ENCODE data around the gene DNAH3.

Gene DNAH3

GRCh38 chr16:21026846-21027245, 123.8 kb downstream of the DNAH3 start:
- TF ChIP-seq, protein P1, sequence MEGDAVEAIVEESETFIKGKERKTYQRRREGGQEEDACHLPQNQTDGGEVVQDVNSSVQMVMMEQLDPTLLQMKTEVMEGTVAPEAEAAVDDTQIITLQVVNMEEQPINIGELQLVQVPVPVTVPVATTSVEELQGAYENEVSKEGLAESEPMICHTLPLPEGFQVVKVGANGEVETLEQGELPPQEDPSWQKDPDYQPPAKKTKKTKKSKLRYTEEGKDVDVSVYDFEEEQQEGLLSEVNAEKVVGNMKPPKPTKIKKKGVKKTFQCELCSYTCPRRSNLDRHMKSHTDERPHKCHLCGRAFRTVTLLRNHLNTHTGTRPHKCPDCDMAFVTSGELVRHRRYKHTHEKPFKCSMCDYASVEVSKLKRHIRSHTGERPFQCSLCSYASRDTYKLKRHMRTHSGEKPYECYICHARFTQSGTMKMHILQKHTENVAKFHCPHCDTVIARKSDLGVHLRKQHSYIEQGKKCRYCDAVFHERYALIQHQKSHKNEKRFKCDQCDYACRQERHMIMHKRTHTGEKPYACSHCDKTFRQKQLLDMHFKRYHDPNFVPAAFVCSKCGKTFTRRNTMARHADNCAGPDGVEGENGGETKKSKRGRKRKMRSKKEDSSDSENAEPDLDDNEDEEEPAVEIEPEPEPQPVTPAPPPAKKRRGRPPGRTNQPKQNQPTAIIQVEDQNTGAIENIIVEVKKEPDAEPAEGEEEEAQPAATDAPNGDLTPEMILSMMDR (IDR thresholded peaks at IDR 0.05; ENCODE audit: control insufficient read depth, extremely low read depth, insufficient read depth): no peak
- no peak for DNase-seq (ENCODE audit: low read depth)
- H3K4me3 ChIP-seq (ENCODE audit: low read depth, low read length): no peak overlapping the region

DNA sequence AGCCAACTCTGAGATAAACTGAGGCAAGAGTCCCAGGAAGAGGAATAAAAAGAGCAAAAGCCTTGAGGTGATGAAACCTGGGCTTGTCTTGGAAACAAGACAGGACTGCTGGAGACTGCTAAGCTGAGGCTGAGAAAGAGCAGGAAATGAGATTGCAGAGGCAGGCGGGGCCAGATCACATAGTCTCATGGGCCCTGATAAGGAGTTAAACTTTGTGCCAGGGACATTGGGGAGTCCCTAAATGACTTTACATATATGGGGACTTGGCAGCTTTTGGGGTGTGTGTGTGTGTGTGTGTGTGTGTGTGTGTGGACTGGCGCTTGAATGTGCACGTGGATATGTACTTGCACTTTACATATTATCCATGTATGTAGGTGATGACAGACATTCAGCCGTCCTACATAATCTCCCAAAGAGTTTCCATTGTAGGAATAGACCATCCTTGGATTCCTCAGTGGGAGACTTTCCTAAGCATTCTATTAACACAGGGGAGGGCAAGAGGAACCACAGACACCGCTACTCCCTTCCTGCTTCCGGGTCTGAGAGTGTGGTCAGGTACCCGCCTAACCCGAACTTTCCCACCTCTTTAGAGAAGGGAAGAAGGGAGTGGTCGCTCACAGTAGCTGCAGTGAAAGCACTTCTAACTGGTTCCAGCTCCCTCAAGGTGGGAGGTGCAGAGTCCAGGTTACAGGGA, 127.0 kb downstream of the DNAH3 start:
- no peak for DNase-seq (ENCODE audit: low read depth)
- TF ChIP-seq, protein P1 (IDR thresholded peaks at IDR 0.05; ENCODE audit: control insufficient read depth, extremely low read depth, insufficient read depth): no peak
- no peak overlapping the region for H3K4me3 ChIP-seq (ENCODE audit: low read depth, low read length)

DNA sequence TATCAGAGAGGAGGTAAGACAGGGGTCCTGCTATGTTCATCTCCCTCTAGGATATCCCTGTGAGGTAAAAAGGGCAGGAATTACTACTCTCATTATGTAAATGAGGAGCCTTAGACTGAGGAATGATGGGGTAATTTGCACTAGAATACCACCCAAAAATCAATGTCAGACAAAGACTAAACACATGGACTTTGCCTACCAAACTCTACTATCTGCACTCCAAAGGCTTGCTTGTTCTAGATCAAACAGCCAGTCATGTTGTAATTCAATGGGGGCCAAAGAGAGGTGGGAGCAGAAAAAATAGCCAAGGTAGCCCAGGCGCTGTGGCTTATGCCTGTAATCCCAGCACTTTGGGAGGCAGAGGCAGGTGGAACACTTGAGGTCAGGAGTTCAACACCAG, 129.3 kb downstream of the DNAH3 start:
- no peak overlapping the region for H3K4me3 ChIP-seq (ENCODE audit: low read depth, low read length)
- DNase-seq (ENCODE audit: low read depth): no peak
- TF ChIP-seq, protein P1 (IDR thresholded peaks at IDR 0.05; ENCODE audit: control insufficient read depth, extremely low read depth, insufficient read depth): no peak

GRCh38 chr16:21009815-21010214, 140.8 kb downstream of the DNAH3 start:
- TF ChIP-seq, protein P1 (IDR thresholded peaks at IDR 0.05; ENCODE audit: control insufficient read depth, extremely low read depth, insufficient read depth): no peak
- DNase-seq (ENCODE audit: low read depth): no peak
- H3K4me3 ChIP-seq (ENCODE audit: low read depth, low read length): no peak overlapping the region

DNA sequence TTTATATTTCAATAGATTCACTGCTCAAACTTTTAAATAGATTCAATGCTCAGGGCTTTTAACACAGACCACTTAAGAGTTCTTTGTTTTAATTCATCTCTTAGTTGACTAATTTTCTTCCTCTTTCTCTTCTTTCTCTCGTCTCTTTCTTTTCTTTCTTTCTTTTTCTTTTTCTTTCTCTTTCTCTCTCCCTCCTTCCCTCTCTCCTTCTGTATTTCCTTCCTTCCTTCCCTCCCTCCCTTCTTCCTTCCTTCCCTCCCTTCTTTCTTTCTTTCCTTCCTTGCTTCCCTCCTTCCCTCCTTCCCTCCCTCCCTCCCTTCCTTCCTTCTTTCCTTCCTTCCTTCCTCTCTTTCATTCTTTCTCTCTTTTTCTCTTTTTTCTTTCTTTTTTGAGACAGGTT, 145.6 kb downstream of the DNAH3 start:
- H3K4me3 ChIP-seq (ENCODE audit: low read depth, low read length): no peak overlapping the region
- no peak for DNase-seq (ENCODE audit: low read depth)
- TF ChIP-seq, protein P1 (IDR thresholded peaks at IDR 0.05; ENCODE audit: control insufficient read depth, extremely low read depth, insufficient read depth): no peak

- no peak overlapping the region for H3K4me3 ChIP-seq (ENCODE audit: low read depth, low read length)
- TF ChIP-seq, protein P1 (IDR thresholded peaks at IDR 0.05; ENCODE audit: control insufficient read depth, extremely low read depth, insufficient read depth): peak; percentile 34; the same call in 1 of the 2 replicates
- no peak for DNase-seq (ENCODE audit: low read depth)
Observed at GRCh38 chr16:21001262-21001661, 149.4 kb downstream of the DNAH3 start.

GRCh38 chr16:20997147-20997546, 153.5 kb downstream of the DNAH3 start:
- DNase-seq (ENCODE audit: low read depth): no peak
- no peak overlapping the region for H3K4me3 ChIP-seq (ENCODE audit: low read depth, low read length)
- TF ChIP-seq, protein P1 (IDR thresholded peaks at IDR 0.05; ENCODE audit: control insufficient read depth, extremely low read depth, insufficient read depth): no peak
